Aorta (tissue), 5 donors: Measurements from ENCODE around the gene WNT7B. TPM values are rescaled to one million over a fixed set of nuclear protein-coding genes. Genes with fewer than 3 reads are reported as not detected.

Experiments used
- ATAC-seq: fragments of 200-7000 bp; cut with Tn5 transposase; one replicate; pipeline ENCODE4 v1.9.1; 2022; ENCODE audit warnings: moderate library complexity; ENCODE audit not compliant: low FRiP score
- DNase-seq, 2 donors: peaks; one replicate each; pipeline ENCODE4 v3.0.0-alpha.2; 2020
- H3K27ac ChIP-seq, 2 donors: one replicate each; pipeline ENCODE4 v1.5.1; 2013; ENCODE audit warnings: low read length in 2 of 2, mild to moderate bottlenecking in 2 of 2, moderate library complexity in 2 of 2, control low read depth in 1 of 2, inconsistent platforms in 1 of 2, low read depth in 1 of 2
- H3K27me3 ChIP-seq, 2 donors: one replicate each; pipeline ENCODE4 v1.6.1; 2013; ENCODE audit warnings: control low read depth in 1 of 2, low read length in 1 of 2, mild to moderate bottlenecking in 1 of 2, moderate library complexity in 1 of 2; ENCODE audit not compliant: insufficient read depth in 2 of 2, control insufficient read depth in 1 of 2
- H3K36me3 ChIP-seq, 2 donors: one replicate each; pipeline ENCODE4 v1.6.1; 2013; ENCODE audit warnings: control low read depth in 1 of 2, low read length in 1 of 2, mild to moderate bottlenecking in 1 of 2; ENCODE audit not compliant: insufficient read depth in 2 of 2, control insufficient read depth in 1 of 2
- H3K4me1 ChIP-seq, 2 donors: one replicate each; pipeline ENCODE4 v1.6.1; 2013; ENCODE audit warnings: low read length in 2 of 2, control low read depth in 1 of 2, mild to moderate bottlenecking in 1 of 2, moderate library complexity in 1 of 2; ENCODE audit not compliant: insufficient read depth in 2 of 2, control insufficient read depth in 1 of 2
- H3K4me3 ChIP-seq, 2 donors: one replicate each; pipeline ENCODE4 v1.5.1; 2013; ENCODE audit warnings: low read length in 2 of 2, control low read depth in 1 of 2, mild to moderate bottlenecking in 1 of 2
- H3K9me3 ChIP-seq: one replicate; pipeline ENCODE4 v1.6.1; 2013; ENCODE audit warnings: mild to moderate bottlenecking, low read length; ENCODE audit not compliant: control insufficient read depth
- WGBS, 2 donors: extraction: QIAGEN DNeasy Blood & Tissue Kit; methylation state at CpG; one replicate each; pipeline ENCODE4 v1.1.7; 2013; 5-methylcytosine and 5-hydroxymethylcytosine counted together
- intact Hi-C, 2 donors: fragments of 100-400 bp; cut with DNase I; formaldehyde crosslinking; loops; one replicate each; pipeline versions ENCODE4 v1.14.2 to v1.15.0; 2022
- long read RNA-seq, 2 donors: library from polyadenylated mRNA; unstranded; transcript quantifications; one replicate each; pipeline ENCODE4 v2.0.0, GENCODE V29; 2020 to 2021
- polyA plus RNA-seq, 2 donors: library from polyadenylated mRNA; stranded (reverse); fragments of 200-250 nt; gene quantifications; one replicate each; pipeline ENCODE4 v1.2.3, GENCODE V29; 2013
- total RNA-seq, 2 donors: library from RNA; stranded (reverse); fragmentation: NEBNext Ultra II Directional; extraction: Animal tissue kit (Norgen Biotek cat#: 25700); gene quantifications; one replicate each; pipeline ENCODE4 v1.2.1, GENCODE V29; 2021
- donor health status: healthy with polysubstance abuse.
- donor health status: Bipolar disorder and iron deficiency.
- donor health status: DM: no; HTN: no; CAD: no.
- donor health status: DM: no; HTN: no; CAD: no.
- donor health status: DM: yes; HTN: yes; CAD: no.

WNT7B gene
- not detected for total RNA-seq
- not detected for polyA plus RNA-seq
- long read RNA-seq, donor 1, result 0 reads
- long read RNA-seq, donor 2, result 0 reads

DNA sequence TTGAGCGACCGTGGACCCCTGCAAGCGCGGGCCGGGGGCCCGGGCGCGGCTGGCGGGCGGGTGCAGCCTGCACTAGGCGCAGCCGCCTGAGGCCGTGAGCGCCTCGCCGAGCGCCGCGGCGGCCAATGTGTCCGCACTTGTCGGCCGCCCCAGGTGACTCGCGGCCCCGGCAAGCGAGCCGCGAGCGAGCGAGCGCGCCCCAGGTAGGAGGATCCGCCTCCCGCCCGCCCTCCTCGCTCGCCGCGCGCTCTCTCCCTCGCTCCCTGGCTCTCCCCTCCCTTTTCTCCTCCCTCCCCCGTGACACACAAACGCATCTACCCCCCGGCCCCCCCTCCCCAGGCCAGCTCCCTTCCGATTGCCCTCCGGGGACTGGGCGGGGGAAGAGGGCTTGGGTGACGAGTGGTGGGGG, at the start of gene WNT7B:
Gene WNT7B, minus strand, starts transcription at position 160 of the 409 bp plus-strand sequence. CDS start 408 bp downstream, outside the sequence.
- Histone ChIP-seq H3K27me3 (no peaks in the 10 kb centered on the region), H3K36me3 (no peaks in the 10 kb centered on the region), H3K4me3 (peak within 1 kb of the TSS in 1 of 2 donors; percentile 17), H3K9me3 (no peaks in the 10 kb centered on the region), H3K4me1 (no peaks in the 10 kb centered on the region), H3K27ac (no peak within 1 kb of the TSS)
- ATAC-seq (no peak), DNase-seq (no peak)
- WGBS, 2 donors, result 0 to 1% methylated on average over 3 to 49 of the region's 49 CpGs
- intact Hi-C loops, result no loop called here

DNA sequence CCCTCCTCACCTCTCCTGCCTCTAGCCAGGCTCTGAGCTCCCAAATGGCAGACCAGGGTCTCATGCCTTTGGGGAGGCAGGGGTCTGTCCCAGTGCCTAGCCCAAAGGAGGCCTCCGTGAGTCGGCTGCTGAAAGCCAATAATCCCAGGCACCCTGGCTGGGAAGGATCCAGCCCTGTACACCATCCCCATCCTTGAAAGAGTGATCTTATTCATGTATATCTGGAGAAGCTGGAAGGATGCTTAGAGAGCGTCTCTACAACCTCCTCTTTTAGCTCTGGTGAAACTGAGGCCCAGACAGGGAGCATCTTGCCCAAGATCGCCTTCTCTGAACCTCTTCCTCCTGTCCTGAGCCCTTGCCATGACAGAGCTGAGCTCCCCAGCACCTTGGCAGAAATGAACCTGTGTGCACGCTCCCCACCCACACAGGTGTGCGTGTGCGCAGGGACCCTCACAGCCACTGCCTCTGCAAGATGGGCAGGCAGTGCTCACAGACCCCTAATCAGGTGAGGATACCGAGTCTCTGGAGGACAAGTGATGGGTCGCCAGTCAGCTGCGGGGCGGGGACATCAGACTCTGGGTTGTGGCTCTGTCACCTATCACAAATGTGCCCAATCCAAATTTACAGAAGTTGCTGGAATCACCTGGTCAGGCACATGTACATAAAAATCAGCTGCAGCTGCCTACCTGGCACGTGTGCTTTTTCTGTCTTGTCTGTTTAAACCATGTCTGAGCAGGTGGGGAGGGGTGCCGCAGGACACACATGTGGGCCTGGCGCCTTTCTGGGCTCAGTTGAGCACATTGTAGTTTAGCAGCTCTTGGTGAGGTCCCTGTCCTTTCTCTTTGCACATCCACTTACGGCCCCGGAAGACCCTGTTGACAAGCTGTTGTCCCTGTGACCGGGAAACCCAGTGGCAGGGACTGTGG, 49.3 kb upstream of the WNT7B start:
- ATAC-seq (no peak), DNase-seq (peak in 1 of 2 donors; percentile 63)
- H3K36me3 ChIP-seq, result no peaks in the 10 kb centered on the region
- no peaks in the 10 kb centered on the region for H3K4me1 ChIP-seq
- intact Hi-C loops, result no loop called here
- H3K4me3 ChIP-seq, result no peak overlapping the region
- no peaks in the 10 kb centered on the region for H3K9me3 ChIP-seq
- H3K27ac ChIP-seq, result peak overlapping the region in 1 of 2 donors; percentile 4
- H3K27me3 ChIP-seq, result no peaks in the 10 kb centered on the region
- WGBS, 2 donors, result 93 to 96% methylated on average over 17 of the region's 17 CpGs

DNA sequence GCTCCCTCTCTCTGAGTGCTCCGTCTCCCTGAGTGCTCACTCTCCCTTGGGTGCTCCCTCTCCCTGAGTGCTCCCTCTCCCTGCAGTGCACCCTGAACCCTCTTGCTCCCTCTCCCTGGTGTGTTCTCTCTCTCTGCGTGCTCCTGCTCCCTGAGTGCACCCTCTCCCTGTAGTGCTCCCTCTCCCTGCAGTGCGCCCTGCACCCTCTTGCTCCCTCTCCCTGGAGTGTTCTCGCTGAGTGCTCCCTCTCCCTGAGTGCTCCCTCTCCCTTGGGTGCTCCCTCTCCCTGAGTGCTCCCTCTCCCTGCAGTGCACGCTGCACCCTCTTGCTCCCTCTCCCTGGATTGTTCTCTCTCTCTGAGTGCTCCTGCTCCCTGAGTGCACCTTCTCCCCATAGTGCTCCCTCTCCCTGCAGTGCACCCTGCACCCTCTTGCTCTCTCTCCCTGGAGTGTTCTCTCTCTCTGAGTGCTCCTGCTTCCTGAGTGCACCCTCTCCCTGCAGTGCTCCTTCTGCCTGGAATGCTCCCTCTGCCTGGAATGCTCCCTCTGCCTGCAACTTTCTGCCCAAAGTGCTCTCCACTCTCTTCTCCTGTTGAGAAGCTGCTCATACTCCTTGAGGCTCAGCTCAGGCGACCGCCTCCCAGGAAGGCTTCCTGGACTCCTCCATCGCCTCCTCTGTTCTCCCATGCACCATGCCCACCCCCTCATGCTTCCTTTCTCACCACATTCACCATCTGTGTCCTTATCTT, 48.4 kb upstream of the WNT7B start:
- Histone ChIP-seq H3K27ac (no peak overlapping the region), H3K27me3 (no peaks in the 10 kb centered on the region), H3K4me3 (no peak overlapping the region), H3K36me3 (no peaks in the 10 kb centered on the region), H3K4me1 (no peaks in the 10 kb centered on the region), H3K9me3 (no peaks in the 10 kb centered on the region)
- 96% methylated on average over 8 of the region's 8 CpGs for WGBS, 2 donors
- ATAC-seq, result no peak
- intact Hi-C loops, result no loop called here
- DNase-seq, result peak in 1 of 2 donors; percentile 30

DNA sequence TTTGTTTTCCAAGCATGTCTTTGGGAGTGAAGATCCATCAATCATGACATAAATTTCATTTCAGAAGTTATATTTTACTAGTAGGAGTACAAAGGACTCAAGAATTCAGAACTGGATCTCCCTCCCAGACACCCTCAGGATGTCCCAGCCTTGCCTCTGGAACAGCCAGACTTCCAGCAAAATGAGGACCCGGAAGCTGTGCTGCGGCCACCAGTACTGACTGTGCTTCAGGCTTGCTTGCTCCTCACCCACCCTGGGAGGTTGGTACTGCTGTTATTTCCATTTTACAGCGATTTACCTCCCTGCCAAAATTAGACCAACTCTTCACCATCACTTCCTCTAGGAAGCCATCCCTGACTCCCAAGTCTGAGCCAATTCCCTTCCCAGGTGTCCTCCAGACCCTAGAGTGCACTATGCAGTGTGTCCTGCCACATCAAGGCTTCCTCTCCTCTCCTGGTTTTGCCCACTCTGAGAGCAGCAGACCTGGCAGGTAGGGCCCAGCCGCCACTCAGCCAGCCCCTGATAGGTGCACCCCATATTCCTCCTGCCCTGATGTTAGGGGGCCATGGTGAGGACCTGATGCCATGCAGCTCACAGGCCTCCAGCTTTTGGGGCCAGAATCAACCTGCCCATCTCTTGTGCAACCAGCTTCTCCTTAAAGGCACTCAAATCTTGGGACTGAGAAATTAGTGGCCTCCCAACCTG, 47.3 kb upstream of the WNT7B start:
- Histone ChIP-seq H3K4me1 (no peaks in the 10 kb centered on the region), H3K27me3 (no peaks in the 10 kb centered on the region), H3K9me3 (no peaks in the 10 kb centered on the region), H3K27ac (no peak overlapping the region), H3K4me3 (no peak overlapping the region), H3K36me3 (no peaks in the 10 kb centered on the region)
- peak in 1 of 2 donors; percentile 63 for DNase-seq
- ATAC-seq, result no peak
- intact Hi-C loops, result no loop called here
- 87 to 90% methylated on average over 4 of the region's 4 CpGs for WGBS, 2 donors

DNA sequence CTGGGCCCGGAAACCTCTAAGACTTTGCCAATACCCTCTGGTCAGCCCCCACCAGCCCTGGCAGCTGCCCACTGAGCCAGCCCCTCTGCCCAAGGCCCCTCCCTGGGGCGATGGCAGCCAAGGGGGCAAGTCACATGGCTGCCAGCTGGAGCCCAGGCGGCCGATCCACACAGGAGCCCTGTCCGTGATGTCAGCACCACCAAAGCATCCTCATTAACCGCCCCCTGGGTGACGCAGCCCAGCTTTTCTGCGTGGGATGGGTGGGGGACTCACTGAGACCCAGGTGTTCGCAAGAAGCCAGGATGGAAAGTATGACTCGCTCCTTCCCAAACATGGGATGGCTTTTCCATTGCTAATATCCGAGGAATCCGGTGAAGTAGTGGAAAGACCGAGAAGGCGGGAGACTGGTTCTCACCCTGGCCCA, 46.6 kb upstream of the WNT7B start:
- intact Hi-C loops, result no loop called here
- Histone ChIP-seq H3K36me3 (no peaks in the 10 kb centered on the region), H3K27ac (no peak overlapping the region), H3K4me1 (no peaks in the 10 kb centered on the region), H3K9me3 (no peaks in the 10 kb centered on the region), H3K27me3 (no peaks in the 10 kb centered on the region), H3K4me3 (no peak overlapping the region)
- DNase-seq (peak; percentile 54 to 85), ATAC-seq (peak; percentile 3)
- 50 to 58% methylated on average over 14 of the region's 14 CpGs for WGBS, 2 donors

DNA sequence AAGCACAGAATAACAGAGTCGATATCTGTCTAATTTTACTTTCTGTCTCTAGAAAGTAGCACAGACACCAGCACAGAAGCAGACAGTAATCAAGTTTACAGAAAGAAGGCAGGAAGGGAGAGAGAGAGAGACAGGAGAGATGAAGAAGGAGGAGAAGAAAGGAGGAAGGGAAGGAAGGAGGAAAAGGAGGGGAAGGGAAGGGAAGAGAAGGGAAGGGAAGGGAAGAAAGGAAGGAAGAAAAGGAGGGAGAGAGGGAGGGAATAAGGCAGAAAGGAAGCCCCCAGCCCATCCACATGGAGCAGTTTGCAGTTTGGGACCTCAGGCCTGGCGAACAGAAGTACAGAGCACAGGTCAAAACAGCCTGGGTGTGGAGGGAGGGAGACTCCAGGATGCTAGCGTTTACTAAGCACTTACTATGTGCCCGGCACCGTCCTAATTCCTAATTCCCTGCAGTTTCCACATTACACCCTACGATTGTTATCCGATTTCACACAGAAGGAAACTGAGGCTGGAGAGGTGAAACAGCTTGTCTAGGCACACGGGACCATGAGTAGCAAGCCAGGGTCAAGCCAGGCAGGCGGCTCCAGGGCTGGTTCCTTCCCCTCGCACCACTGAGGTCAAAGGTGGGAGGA, 46.0 kb upstream of the WNT7B start:
- Histone ChIP-seq H3K27me3 (no peaks in the 10 kb centered on the region), H3K4me3 (no peak overlapping the region), H3K9me3 (no peaks in the 10 kb centered on the region), H3K4me1 (no peaks in the 10 kb centered on the region), H3K27ac (no peak overlapping the region), H3K36me3 (no peaks in the 10 kb centered on the region)
- DNase-seq (peak in 1 of 2 donors; percentile 27), ATAC-seq (no peak)
- 89 to 92% methylated on average over 10 of the region's 10 CpGs for WGBS, 2 donors
- intact Hi-C loops, result no loop called here

DNA sequence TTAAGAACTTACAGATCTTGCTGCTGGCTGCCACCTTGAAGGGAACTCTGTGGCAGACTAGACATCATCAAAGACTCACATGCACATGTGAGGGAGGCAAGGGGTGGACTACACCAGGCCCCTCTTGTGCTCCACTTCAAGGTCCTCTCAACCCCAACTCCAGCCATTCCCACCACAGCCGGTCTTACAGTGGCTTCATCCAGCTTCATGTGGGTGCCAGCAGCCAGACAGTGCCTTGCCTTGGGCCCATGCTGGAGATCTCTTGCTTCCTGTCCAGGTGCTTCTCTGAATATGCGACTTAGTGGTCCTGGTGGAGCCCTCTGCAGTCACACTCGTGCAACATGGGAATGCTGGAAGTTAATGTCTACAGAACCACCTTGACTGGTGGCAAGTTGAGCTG, 44.6 kb upstream of the WNT7B start:
- 87 to 89% methylated on average over 3 of the region's 3 CpGs for WGBS, 2 donors
- no peaks in the 10 kb centered on the region for H3K9me3 ChIP-seq
- H3K4me3 ChIP-seq, result no peak overlapping the region
- no peak for ATAC-seq
- no peak overlapping the region for H3K27ac ChIP-seq
- H3K36me3 ChIP-seq, result no peaks in the 10 kb centered on the region
- no peaks in the 10 kb centered on the region for H3K4me1 ChIP-seq
- intact Hi-C loops, result no loop called here
- DNase-seq, result peak in 1 of 2 donors; percentile 42
- no peaks in the 10 kb centered on the region for H3K27me3 ChIP-seq

DNA sequence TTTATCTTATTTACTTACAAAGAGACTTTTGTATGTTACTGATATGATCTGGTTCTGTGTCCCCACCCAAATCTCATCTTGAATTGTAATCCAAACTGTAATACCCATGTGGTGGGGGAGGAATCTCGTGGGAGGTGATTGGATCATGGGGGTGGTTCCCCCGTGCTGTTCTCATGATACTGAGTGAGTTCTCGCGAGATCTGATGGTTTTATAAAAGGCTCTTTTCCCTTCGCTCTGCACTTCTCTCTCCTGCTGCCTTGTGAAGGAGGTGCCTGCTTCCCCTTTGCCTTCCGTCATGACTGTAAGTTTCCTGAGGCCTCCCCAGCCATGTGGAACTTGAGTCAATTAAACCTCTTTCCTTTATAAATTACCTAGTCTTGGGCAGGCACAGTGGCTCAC, 42.4 kb upstream of the WNT7B start:
- Histone ChIP-seq H3K9me3 (no peaks in the 10 kb centered on the region), H3K4me3 (no peak overlapping the region), H3K36me3 (no peaks in the 10 kb centered on the region), H3K27me3 (no peaks in the 10 kb centered on the region), H3K27ac (no peak overlapping the region), H3K4me1 (no peaks in the 10 kb centered on the region)
- intact Hi-C loops, result no loop called here
- 87 to 91% methylated on average over 6 of the region's 6 CpGs for WGBS, 2 donors
- ATAC-seq (no peak), DNase-seq (peak in 1 of 2 donors; percentile 16)
